HepG2 (cell line): ENCODE measurements around the gene AFF1. TPM values are rescaled to one million over a fixed set of nuclear protein-coding genes. Genes with fewer than 3 reads are reported as not detected.

Experiments used
- NPAS2 ChIP-seq: sonication (generic); formaldehyde crosslinking; IDR thresholded peaks from 2 replicates; pipeline ENCODE4 v1.8.0; 2022; ENCODE audit warnings: mild to moderate bottlenecking, missing genetic modification reagents, borderline replicate concordance
- NR2F1 ChIP-seq, 2 experiments: fragments of 450-650 bp in 1 of 2; formaldehyde crosslinking in 1 of 2; IDR thresholded peaks; 2 replicates each; pipeline versions ENCODE4 v1.5.0 to v1.6.1; 2016 to 2020; ENCODE audit warnings: mild to moderate bottlenecking in 1 of 2, missing compliant biosample characterization in 1 of 2, missing genetic modification reagents in 1 of 2, moderate library complexity in 1 of 2
- RBFOX2 ChIP-seq: fragments of 200-400 bp; formaldehyde crosslinking; IDR thresholded peaks from 2 replicates; pipeline ENCODE4 v1.6.1; 2017; ENCODE audit warnings: low read depth, mild to moderate bottlenecking, low read length
- ZFP36L2 ChIP-seq: sonication (generic); formaldehyde crosslinking; IDR thresholded peaks from 2 replicates; pipeline ENCODE4 v1.4.0; 2020; ENCODE audit warnings: missing genetic modification reagents
- ZFP82 ChIP-seq: sonication (generic); formaldehyde crosslinking; IDR thresholded peaks from 2 replicates; pipeline ENCODE4 v1.5.1; 2020; ENCODE audit warnings: mild to moderate bottlenecking, missing genetic modification reagents, borderline replicate concordance
- ZNF615 ChIP-seq: sonication (generic); formaldehyde crosslinking; IDR thresholded peaks from 2 replicates; pipeline ENCODE4 v1.5.0; 2020; ENCODE audit warnings: mild to moderate bottlenecking, missing genetic modification reagents, borderline replicate concordance
- ZNF674 ChIP-seq: sonication (generic); formaldehyde crosslinking; IDR thresholded peaks from 2 replicates; pipeline ENCODE4 v1.5.0; 2020; ENCODE audit warnings: low read depth, mild to moderate bottlenecking, missing genetic modification reagents
- ZNF781 ChIP-seq: sonication (generic); formaldehyde crosslinking; IDR thresholded peaks from 2 replicates; pipeline ENCODE4 v1.5.1; 2020; ENCODE audit warnings: borderline replicate concordance, mild to moderate bottlenecking, missing genetic modification reagents; ENCODE audit errors: not compliant biosample characterization
- ZNF816 ChIP-seq: sonication (generic); formaldehyde crosslinking; IDR thresholded peaks from 2 replicates; pipeline ENCODE4 v1.8.0; 2022; ENCODE audit warnings: missing genetic modification reagents, mild to moderate bottlenecking, borderline replicate concordance
- polyA plus RNA-seq, 8 experiments: library from polyadenylated mRNA; depleted of rRNA in 3 of 8; stranded (reverse) in 7 of 8; unstranded in 1 of 8; fragments of >200 nt; fragmentation: Illumina TruSeq in 4 of 8; extraction: Trizol in 4 of 8; gene quantifications; 2 replicates each; pipeline versions ENCODE4 v1.2.1 to v1.2.3, GENCODE V29; 2011 to 2016; ENCODE audit warnings: low read depth in 4 of 8, missing spikeins in 1 of 8, mixed read lengths in 1 of 8; ENCODE audit not compliant: insufficient read depth in 1 of 8
- total RNA-seq, 5 experiments: library from RNA; depleted of rRNA; stranded (reverse); fragments of >200 nt; fragmentation: Illumina TruSeq; extraction: Trizol; gene quantifications; 2 replicates each; pipeline ENCODE4 v1.2.3, GENCODE V29; 2016; ENCODE audit warnings: low read depth in 1 of 5
- TF ChIP-seq, protein P1 (sequence below): sonication (generic); formaldehyde crosslinking; IDR thresholded peaks from 2 replicates; pipeline ENCODE4 v1.4.0; 2020; ENCODE audit warnings: mild to moderate bottlenecking, missing genetic modification reagents
- TF ChIP-seq, protein P2 (sequence below): sonication (generic); formaldehyde crosslinking; conservative IDR thresholded peaks from 2 replicates; pipeline ENCODE4 v1.4.0; 2020; ENCODE audit warnings: missing genetic modification reagents
- TF ChIP-seq, protein P3 (sequence below): sonication (generic); formaldehyde crosslinking; IDR thresholded peaks from 2 replicates; pipeline ENCODE4 v1.4.0; 2020; ENCODE audit warnings: mild to moderate bottlenecking, missing genetic modification reagents, borderline replicate concordance
- TF ChIP-seq, protein P4 (sequence below): sonication (generic); formaldehyde crosslinking; IDR thresholded peaks from 2 replicates; pipeline ENCODE4 v1.4.0; 2020; ENCODE audit warnings: missing genetic modification reagents

Gene AFF1
- total and polyA plus RNA-seq, 2 of the 13 experiments (the other 11 are each of a cell fraction or from before 2014, with no cell fraction given): 15.5 to 15.9 TPM

DNA sequence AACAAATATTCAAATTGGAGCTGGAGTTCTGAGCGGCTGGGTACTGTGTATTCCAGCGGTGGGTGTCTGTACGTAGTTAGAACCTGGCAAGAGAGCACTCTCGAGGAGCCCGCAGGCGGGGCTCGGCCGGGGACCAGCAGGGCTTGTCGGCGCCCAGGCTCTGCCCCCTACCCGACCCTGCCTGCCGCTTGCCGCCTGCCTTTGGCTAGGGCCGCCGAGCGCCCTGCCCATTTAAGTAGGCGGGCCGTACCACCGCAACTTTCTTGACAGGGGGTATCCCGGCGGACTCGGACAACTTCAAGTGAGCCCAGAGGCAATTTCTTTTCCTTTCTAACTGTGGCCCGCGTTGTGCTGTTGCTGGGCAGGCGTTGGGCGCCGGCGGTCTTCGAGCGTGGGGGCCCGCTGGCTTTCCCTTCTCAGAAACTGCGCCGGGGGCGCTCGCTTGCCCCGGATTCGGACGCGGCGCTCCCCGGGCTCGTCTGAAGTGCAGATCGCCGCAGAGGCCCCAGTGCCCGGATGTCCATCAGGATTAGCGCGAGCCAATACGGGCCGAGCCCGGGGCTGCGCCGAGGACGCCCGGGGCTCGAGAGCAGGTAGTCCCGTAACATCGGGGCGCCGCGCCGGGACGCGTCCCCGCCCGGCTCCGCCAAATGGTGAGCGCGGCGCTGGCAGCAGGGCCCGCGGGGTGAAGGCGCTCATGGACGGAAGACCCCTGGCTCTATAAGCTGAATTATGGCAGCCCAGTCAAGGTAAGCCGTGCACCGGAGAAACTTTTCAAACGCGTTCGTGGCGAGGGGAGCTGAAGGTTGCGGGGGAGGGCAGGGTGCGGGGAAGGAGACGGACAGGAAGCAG is 72.1 kb downstream of the AFF1 start (continued):
- TF ChIP-seq, protein P1, sequence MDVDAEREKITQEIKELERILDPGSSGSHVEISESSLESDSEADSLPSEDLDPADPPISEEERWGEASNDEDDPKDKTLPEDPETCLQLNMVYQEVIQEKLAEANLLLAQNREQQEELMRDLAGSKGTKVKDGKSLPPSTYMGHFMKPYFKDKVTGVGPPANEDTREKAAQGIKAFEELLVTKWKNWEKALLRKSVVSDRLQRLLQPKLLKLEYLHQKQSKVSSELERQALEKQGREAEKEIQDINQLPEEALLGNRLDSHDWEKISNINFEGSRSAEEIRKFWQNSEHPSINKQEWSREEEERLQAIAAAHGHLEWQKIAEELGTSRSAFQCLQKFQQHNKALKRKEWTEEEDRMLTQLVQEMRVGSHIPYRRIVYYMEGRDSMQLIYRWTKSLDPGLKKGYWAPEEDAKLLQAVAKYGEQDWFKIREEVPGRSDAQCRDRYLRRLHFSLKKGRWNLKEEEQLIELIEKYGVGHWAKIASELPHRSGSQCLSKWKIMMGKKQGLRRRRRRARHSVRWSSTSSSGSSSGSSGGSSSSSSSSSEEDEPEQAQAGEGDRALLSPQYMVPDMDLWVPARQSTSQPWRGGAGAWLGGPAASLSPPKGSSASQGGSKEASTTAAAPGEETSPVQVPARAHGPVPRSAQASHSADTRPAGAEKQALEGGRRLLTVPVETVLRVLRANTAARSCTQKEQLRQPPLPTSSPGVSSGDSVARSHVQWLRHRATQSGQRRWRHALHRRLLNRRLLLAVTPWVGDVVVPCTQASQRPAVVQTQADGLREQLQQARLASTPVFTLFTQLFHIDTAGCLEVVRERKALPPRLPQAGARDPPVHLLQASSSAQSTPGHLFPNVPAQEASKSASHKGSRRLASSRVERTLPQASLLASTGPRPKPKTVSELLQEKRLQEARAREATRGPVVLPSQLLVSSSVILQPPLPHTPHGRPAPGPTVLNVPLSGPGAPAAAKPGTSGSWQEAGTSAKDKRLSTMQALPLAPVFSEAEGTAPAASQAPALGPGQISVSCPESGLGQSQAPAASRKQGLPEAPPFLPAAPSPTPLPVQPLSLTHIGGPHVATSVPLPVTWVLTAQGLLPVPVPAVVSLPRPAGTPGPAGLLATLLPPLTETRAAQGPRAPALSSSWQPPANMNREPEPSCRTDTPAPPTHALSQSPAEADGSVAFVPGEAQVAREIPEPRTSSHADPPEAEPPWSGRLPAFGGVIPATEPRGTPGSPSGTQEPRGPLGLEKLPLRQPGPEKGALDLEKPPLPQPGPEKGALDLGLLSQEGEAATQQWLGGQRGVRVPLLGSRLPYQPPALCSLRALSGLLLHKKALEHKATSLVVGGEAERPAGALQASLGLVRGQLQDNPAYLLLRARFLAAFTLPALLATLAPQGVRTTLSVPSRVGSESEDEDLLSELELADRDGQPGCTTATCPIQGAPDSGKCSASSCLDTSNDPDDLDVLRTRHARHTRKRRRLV: 0 out of 2 replicates have a peak, but pooled peaks have one; percentile 76
- TF ChIP-seq ZFP82 (CRISPR knock-in tag) (0 out of 2 replicates have a peak, but pooled peaks have one; percentile 6), ZNF781 (CRISPR knock-in tag) (peak; percentile 59), ZFP36L2 (CRISPR knock-in tag) (no peak), ZNF674 (CRISPR knock-in tag) (no peak), ZNF615 (CRISPR knock-in tag) (peak; percentile 96), ZNF816 (no peak), NPAS2 (CRISPR knock-in tag) (no peak), NR2F1 (CRISPR knock-in tag; IDR thresholded peaks at IDR 0.05) (peak in 1 of 2 experiments; percentile 17; a peak in 1 of 4 replicates), RBFOX2 (peak; percentile 99)
- TF ChIP-seq, protein P2, sequence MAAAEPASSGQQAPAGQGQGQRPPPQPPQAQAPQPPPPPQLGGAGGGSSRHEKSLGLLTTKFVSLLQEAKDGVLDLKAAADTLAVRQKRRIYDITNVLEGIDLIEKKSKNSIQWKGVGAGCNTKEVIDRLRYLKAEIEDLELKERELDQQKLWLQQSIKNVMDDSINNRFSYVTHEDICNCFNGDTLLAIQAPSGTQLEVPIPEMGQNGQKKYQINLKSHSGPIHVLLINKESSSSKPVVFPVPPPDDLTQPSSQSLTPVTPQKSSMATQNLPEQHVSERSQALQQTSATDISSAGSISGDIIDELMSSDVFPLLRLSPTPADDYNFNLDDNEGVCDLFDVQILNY (CRISPR knock-in tag): peak; percentile 18; the same call in 1 of the 2 replicates
- TF ChIP-seq, protein P3, sequence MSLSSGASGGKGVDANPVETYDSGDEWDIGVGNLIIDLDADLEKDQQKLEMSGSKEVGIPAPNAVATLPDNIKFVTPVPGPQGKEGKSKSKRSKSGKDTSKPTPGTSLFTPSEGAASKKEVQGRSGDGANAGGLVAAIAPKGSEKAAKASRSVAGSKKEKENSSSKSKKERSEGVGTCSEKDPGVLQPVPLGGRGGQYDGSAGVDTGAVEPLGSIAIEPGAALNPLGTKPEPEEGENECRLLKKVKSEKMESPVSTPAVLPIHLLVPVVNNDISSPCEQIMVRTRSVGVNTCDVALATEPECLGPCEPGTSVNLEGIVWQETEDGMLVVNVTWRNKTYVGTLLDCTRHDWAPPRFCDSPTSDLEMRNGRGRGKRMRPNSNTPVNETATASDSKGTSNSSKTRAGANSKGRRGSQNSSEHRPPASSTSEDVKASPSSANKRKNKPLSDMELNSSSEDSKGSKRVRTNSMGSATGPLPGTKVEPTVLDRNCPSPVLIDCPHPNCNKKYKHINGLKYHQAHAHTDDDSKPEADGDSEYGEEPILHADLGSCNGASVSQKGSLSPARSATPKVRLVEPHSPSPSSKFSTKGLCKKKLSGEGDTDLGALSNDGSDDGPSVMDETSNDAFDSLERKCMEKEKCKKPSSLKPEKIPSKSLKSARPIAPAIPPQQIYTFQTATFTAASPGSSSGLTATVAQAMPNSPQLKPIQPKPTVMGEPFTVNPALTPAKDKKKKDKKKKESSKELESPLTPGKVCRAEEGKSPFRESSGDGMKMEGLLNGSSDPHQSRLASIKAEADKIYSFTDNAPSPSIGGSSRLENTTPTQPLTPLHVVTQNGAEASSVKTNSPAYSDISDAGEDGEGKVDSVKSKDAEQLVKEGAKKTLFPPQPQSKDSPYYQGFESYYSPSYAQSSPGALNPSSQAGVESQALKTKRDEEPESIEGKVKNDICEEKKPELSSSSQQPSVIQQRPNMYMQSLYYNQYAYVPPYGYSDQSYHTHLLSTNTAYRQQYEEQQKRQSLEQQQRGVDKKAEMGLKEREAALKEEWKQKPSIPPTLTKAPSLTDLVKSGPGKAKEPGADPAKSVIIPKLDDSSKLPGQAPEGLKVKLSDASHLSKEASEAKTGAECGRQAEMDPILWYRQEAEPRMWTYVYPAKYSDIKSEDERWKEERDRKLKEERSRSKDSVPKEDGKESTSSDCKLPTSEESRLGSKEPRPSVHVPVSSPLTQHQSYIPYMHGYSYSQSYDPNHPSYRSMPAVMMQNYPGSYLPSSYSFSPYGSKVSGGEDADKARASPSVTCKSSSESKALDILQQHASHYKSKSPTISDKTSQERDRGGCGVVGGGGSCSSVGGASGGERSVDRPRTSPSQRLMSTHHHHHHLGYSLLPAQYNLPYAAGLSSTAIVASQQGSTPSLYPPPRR: peak; percentile 43; the same call in 1 of the 2 replicates
- TF ChIP-seq, protein P4, sequence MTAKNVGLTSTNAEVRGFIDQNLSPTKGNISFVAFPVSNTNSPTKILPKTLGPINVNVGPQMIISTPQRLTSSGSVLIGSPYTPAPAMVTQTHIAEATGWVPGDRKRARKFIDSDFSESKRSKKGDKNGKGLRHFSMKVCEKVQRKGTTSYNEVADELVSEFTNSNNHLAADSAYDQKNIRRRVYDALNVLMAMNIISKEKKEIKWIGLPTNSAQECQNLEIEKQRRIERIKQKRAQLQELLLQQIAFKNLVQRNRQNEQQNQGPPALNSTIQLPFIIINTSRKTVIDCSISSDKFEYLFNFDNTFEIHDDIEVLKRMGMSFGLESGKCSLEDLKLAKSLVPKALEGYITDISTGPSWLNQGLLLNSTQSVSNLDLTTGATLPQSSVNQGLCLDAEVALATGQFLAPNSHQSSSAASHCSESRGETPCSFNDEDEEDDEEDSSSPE (CRISPR knock-in tag): peak; percentile 60; the same call in 1 of the 2 replicates
